Immature natural killer cell (primary cell): ENCODE data around the gene FIGNL2. TPM values are rescaled to one million over a fixed set of nuclear protein-coding genes. Genes with fewer than 3 reads are reported as not detected.

Source experiments
- DNase-seq, 3 donors: peaks; one replicate each; pipeline ENCODE4 v3.0.0; 2022; ENCODE audit warnings: mixed read lengths in 1 of 3
- H3K27ac Mint-ChIP-seq, 6 donors: one replicate each; pipeline ENCODE4 v1.8.0; 2020; ENCODE audit warnings: mixed read lengths in 6 of 6, mild to moderate bottlenecking in 5 of 6, inconsistent platforms in 4 of 6, moderate library complexity in 3 of 6
- H3K27me3 Mint-ChIP-seq, 3 donors: one replicate each; pipeline ENCODE4 v1.8.0; 2020 to 2021; ENCODE audit warnings: low read depth in 3 of 3, mild to moderate bottlenecking in 3 of 3, mixed read lengths in 3 of 3, moderate library complexity in 3 of 3, inconsistent platforms in 1 of 3
- H3K36me3 Mint-ChIP-seq, 3 donors: one replicate each; pipeline ENCODE4 v1.8.0; 2020; ENCODE audit warnings: mixed read lengths in 3 of 3, inconsistent platforms in 2 of 3, mild to moderate bottlenecking in 2 of 3
- H3K4me1 Mint-ChIP-seq, 2 donors: one replicate each; pipeline ENCODE4 v1.8.0; 2020; ENCODE audit warnings: inconsistent platforms in 2 of 2, mild to moderate bottlenecking in 2 of 2, mixed read lengths in 2 of 2, moderate library complexity in 1 of 2
- H3K4me3 Mint-ChIP-seq, 5 donors: one replicate each; pipeline ENCODE4 v1.8.0; 2020; ENCODE audit warnings: mild to moderate bottlenecking in 5 of 5, mixed read lengths in 5 of 5, inconsistent platforms in 3 of 5, moderate library complexity in 3 of 5
- H3K9me3 Mint-ChIP-seq, 6 donors: one replicate each; pipeline ENCODE4 v1.8.0; 2020; ENCODE audit warnings: mild to moderate bottlenecking in 6 of 6, mixed read lengths in 6 of 6, inconsistent platforms in 4 of 6, moderate library complexity in 3 of 6
- polyA plus RNA-seq, 3 donors: library from polyadenylated mRNA; unstranded; fragments of 300-500 nt; fragmentation: Illumina TruSeq; gene quantifications; one replicate each; pipeline ENCODE4 v1.2.3, GENCODE V29; 2021

FIGNL2 gene
- polyA plus RNA-seq, 3 donors from 2014 or later, result 0.07 TPM; not detected in 2

DNA sequence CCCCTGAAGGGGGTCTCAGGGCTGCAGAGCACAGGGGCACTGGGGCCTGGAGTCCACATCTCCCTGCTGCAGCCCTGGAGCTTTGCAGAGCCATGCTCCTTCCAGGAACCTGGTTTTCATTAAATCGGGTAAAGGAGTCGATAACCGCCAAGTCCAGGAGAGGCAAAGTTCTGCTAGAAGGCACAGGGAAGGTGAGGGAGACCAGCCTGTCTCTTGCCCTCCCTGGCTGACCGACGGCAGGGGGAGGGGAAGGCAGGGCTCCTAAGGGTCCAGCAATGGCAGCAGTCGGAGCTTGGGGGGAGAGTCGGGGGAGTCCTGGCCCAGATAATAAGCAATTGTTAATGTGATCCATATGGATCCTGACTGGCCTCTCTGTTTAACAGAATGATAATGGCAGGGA, 3.0 kb downstream of the FIGNL2 start:
- peaks cover 8 to 12% of the 10 kb centered on the region in 2 donors for H3K4me1 Mint-ChIP-seq
- H3K27ac Mint-ChIP-seq, result no peak overlapping the region
- peaks cover 7 to 28% (median 12%) of the 10 kb centered on the region in 3 donors for H3K27me3 Mint-ChIP-seq
- H3K4me3 Mint-ChIP-seq, result peak overlapping the region in 3 of 5 donors; percentile 21 to 79 (median 52)
- no peak for DNase-seq
- no peaks in the 10 kb centered on the region for H3K36me3 Mint-ChIP-seq
- H3K9me3 Mint-ChIP-seq, result no peaks in the 10 kb centered on the region

DNA sequence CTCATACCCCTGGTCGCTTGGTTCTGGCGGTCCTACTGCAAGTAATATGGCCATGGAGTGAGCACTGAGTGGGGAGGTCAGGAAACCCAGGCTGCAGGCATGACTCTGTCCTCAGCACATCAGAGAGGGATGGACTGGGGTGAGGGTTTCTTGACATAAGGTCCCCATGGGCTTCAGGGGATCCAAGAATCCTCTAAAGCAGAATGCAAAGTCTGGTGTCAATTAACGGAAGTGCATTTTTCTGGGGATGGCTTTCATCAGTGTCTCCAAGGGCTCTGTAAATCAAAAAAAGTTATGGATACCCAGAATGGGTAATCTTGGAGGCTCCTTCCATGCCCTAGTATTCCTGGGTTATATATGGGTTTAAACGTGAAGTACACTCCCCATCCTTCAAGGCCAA, 3.7 kb downstream of the FIGNL2 start:
- Mint-ChIP-seq H3K27me3 (peaks cover 7 to 32% (median 12%) of the 10 kb centered on the region in 3 donors), H3K36me3 (no peaks in the 10 kb centered on the region), H3K4me3 (no peak overlapping the region), H3K9me3 (no peaks in the 10 kb centered on the region), H3K4me1 (peaks cover 8 to 12% of the 10 kb centered on the region in 2 donors), H3K27ac (peak overlapping the region in 1 of 6 donors; percentile 8)
- no peak for DNase-seq

DNA sequence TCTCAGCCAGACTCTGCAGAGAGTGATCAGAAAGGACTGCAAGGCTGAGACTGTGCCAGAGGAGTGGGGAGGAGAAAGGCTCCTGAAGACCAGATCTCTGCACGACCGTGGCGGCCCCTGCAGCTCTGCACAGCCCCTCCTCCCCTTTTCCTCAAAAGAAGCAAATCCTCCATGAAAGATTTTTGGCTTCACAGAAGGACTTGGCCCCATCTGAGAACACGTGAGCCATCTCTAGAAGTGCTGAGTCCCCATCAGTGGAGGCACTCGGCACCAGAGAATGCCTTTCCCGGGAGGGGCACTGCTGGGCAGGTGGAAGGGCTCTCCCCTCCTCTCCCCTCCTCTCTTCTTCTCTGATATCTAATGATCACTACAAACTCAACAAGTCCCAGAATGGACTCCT, 6.8 kb downstream of the FIGNL2 start:
- H3K4me1 Mint-ChIP-seq, result peaks cover 5 to 9% of the 10 kb centered on the region in 2 donors

DNA sequence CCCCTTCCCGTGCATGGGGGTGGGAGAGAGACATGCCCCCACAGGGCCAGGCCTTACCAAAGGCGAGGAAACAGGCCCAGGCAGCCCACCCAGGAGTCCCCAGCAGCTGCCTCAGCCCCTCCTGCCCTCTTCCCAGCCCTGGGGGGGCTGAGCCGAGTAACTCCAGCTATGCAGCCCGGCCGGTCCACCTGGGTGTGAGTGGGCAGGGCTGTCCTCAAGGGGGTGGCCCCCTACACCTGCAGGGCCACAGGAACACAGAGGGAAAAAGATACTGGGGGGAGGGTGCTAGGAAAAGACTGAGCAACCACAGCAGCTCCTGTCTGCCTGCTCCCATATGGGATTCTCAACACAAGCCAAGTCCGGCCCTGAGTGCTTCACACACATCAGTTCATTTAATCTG, 7.6 kb downstream of the FIGNL2 start:
- Mint-ChIP-seq H3K27me3 (peaks cover 6 to 30% (median 9%) of the 10 kb centered on the region in 3 donors), H3K36me3 (no peaks in the 10 kb centered on the region), H3K4me3 (no peak overlapping the region), H3K4me1 (peaks cover 1 to 2% of the 10 kb centered on the region in 2 donors), H3K27ac (no peak overlapping the region), H3K9me3 (no peaks in the 10 kb centered on the region)
- DNase-seq, result no peak

More for the DNA sequence above, 6.8 kb downstream of the FIGNL2 start:
- Mint-ChIP-seq H3K4me3 (no peak overlapping the region), H3K27ac (no peak overlapping the region), H3K36me3 (no peaks in the 10 kb centered on the region), H3K9me3 (no peaks in the 10 kb centered on the region), H3K27me3 (peaks cover 11 to 36% (median 12%) of the 10 kb centered on the region in 3 donors)
- DNase-seq, result no peak

DNA sequence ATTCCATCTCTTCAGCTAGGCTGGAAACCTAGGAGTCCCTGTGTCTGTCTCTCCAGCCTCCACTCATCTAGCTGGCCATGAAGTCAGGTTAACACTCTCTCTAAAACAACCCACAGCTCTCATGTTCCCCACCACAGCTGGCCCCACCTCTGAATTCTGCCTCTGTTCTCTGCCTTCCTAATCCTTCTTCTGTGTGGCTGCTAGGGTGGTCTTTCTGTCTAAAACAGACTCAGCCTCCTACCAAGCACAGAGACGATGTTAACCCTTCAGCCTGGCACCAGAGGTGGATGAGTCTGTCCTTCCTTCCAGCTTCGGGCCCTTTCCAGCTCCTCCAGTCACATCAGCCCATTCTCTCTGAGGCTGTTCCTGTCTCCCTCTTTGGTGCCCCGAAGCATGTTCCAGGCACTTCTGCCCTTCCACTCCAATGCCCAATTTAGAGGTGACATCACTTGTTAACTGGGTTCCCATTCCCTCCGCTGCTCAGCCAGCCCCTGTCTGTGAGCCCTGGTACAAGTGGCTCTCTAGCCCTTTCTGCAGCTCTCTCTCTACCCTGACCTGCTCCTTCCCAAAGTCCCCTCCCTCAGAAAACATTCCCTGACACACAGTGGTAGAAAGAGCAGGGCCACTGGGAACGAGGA, 9.1 kb downstream of the FIGNL2 start:
- Mint-ChIP-seq H3K27ac (no peak overlapping the region), H3K27me3 (peaks cover 3 to 23% (median 8%) of the 10 kb centered on the region in 3 donors), H3K4me1 (no peaks in the 10 kb centered on the region), H3K9me3 (no peaks in the 10 kb centered on the region), H3K4me3 (no peak overlapping the region), H3K36me3 (no peaks in the 10 kb centered on the region)
- DNase-seq, result no peak

DNA sequence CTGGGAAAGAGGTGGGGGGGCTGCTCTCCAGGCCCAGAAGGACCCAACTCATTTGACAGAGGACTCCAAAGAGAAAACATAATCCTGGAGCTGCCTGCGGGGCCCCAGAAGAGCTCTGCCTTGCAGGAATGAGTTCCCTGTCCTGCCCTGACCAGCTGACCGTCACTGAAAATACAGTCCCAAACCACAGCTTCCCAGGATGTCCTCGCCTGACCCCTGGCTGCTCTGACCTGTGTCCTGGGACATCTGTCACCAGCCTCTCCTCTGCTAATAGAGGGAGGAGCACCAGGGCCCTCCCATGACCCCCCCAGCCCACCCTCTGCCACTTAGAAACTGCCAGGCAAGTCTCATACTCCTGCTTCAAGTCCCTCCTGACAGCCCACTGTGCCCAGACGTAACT, 9.8 kb downstream of the FIGNL2 start:
- H3K27ac Mint-ChIP-seq, result no peak overlapping the region
- no peaks in the 10 kb centered on the region for H3K9me3 Mint-ChIP-seq
- no peak overlapping the region for H3K4me3 Mint-ChIP-seq
- peaks cover 3 to 24% (median 10%) of the 10 kb centered on the region in 3 donors for H3K27me3 Mint-ChIP-seq
- H3K36me3 Mint-ChIP-seq, result no peaks in the 10 kb centered on the region
- peaks cover 0 to 1% of the 10 kb centered on the region in 2 donors for H3K4me1 Mint-ChIP-seq
- no peak for DNase-seq

DNA sequence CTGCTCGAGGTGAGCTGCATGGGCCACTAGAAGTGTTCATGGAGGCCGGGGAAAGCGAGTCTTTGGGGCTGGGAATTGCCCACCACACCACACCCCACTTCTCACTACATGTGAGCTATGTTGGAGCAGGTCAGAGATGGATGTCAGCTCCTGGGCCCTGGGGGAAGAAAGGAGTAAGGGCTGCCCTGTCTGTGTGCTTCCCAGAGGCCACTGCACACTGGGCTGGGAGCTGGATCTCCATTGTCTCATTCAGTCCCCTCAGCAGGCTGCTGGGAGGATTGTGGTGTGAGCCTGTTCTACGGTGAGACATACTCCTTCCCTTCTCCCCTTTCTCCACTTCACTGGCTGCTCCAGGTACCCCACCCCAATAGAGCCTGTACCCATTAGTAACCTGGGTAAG, 10.5 kb downstream of the FIGNL2 start:
- H3K4me3 Mint-ChIP-seq, result no peak overlapping the region
- H3K27ac Mint-ChIP-seq, result no peak overlapping the region
- peaks cover 4 to 5% of the 10 kb centered on the region in 2 donors for H3K4me1 Mint-ChIP-seq
- no peaks in the 10 kb centered on the region for H3K9me3 Mint-ChIP-seq
- H3K27me3 Mint-ChIP-seq, result peaks cover 1 to 28% (median 12%) of the 10 kb centered on the region in 3 donors
- no peaks in the 10 kb centered on the region for H3K36me3 Mint-ChIP-seq
- DNase-seq, result no peak

DNA sequence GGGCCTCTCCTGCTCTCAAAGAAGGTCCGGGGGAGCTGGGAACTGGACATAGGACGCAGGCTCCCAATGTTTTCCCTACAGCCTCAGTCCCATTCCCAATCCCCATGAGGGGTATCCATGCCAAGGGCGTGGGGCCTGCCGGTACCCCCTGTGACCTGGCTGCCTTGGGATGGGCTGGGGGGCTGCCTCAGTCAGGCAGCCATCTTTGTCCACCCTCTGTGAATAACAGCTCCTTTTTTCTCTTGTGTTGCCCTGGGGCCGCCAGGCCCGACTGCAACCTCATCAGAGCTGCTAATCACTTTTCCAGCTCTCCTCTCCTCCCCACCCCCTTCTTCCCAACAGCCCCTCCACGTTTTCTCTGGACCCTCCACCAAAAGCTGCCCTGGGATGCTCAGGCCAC, 11.2 kb downstream of the FIGNL2 start:
- Mint-ChIP-seq H3K9me3 (no peaks in the 10 kb centered on the region), H3K27ac (no peak overlapping the region), H3K27me3 (peaks cover 5 to 29% (median 16%) of the 10 kb centered on the region in 3 donors), H3K4me1 (peaks cover 8 to 12% of the 10 kb centered on the region in 2 donors), H3K36me3 (no peaks in the 10 kb centered on the region), H3K4me3 (no peak overlapping the region)
- DNase-seq, result no peak

DNA sequence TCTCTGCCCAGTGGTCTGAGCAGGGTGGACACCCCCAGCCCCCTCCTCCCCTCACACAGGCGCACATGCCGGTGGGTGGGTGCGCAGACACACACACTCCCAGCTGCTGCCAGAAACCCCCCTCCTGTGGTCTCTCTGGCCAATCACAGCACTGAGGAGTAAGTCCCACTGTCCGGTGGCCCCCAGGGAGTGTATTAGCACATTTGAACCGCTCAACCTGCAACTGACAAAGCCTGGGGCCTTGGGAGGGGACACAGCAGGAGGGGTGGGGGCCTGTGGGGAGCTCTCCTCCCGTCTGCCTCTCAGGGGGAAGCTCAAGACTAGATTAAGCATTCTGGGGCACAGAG, 11.7 kb downstream of the FIGNL2 start:
- Mint-ChIP-seq H3K27ac (no peak overlapping the region), H3K36me3 (no peaks in the 10 kb centered on the region), H3K4me3 (no peak overlapping the region), H3K9me3 (no peaks in the 10 kb centered on the region), H3K4me1 (peaks cover 8 to 12% of the 10 kb centered on the region in 2 donors), H3K27me3 (peaks cover 7 to 29% (median 16%) of the 10 kb centered on the region in 3 donors)
- no peak for DNase-seq

DNA sequence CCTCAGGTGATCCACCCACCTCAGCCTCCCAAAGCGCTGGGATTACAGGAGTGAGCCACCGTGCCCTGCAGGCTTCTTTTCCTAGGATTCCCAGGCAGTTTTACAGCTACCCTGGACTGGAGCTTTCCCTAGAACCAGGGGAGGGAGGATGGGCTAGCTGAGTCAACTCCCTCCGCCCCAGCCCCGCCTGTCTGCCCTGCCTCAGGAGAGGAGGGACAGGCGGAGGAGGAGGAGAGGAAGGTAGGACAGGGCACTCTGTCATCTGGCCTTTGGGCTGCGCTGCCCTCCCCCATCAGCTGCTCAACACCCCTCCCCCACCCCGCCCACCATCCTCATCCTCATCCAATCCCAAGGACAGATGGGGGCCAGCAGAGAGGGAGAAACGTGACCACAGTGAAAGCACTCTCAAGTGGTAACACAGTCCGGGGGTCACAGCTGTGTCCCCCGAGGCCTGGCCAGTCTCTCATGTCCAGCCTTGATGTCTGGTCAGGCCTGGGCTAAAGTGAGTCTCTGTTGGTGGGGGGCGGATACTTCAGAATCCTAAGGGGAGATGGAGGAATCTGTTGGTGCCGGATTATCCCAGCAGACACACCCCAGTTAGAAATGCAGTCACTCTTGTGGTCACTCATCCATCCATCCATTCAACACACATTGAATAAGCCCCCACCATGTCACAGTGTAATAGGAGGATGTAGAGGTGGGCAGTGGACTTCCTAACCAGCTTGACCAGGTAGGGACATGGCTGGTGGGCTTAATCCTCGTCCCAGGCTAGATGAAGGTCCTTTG, 12.3 kb downstream of the FIGNL2 start:
- Mint-ChIP-seq H3K36me3 (no peaks in the 10 kb centered on the region), H3K27me3 (peaks cover 7 to 32% (median 16%) of the 10 kb centered on the region in 3 donors), H3K4me1 (peaks cover 8 to 12% of the 10 kb centered on the region in 2 donors), H3K9me3 (no peaks in the 10 kb centered on the region), H3K27ac (no peak overlapping the region), H3K4me3 (no peak overlapping the region)
- no peak for DNase-seq

DNA sequence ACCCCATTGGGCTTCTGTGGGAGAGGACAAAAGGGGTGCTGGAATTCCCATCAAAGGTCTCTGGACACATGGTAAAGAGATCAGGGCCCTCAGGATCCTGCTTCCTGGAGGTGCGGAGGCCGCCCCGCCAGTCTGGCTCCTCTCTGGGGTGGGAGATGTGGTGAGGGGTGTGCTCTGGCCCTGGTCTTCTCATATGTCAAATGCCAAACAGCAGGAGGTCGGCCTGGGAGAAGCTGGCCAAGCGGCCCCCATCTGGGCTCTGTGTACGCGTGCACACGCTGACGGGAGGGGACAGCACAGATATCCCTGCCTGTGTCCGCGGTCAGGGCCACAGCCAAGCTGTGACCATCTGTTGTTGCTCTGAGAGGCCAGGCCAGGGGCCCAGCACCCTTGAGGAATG, 14.1 kb downstream of the FIGNL2 start:
- Mint-ChIP-seq H3K9me3 (no peaks in the 10 kb centered on the region), H3K27ac (no peak overlapping the region), H3K36me3 (no peaks in the 10 kb centered on the region), H3K4me3 (no peak overlapping the region), H3K27me3 (peaks cover 11 to 28% (median 19%) of the 10 kb centered on the region in 3 donors), H3K4me1 (peaks cover 8 to 12% of the 10 kb centered on the region in 2 donors)
- DNase-seq, result no peak

DNA sequence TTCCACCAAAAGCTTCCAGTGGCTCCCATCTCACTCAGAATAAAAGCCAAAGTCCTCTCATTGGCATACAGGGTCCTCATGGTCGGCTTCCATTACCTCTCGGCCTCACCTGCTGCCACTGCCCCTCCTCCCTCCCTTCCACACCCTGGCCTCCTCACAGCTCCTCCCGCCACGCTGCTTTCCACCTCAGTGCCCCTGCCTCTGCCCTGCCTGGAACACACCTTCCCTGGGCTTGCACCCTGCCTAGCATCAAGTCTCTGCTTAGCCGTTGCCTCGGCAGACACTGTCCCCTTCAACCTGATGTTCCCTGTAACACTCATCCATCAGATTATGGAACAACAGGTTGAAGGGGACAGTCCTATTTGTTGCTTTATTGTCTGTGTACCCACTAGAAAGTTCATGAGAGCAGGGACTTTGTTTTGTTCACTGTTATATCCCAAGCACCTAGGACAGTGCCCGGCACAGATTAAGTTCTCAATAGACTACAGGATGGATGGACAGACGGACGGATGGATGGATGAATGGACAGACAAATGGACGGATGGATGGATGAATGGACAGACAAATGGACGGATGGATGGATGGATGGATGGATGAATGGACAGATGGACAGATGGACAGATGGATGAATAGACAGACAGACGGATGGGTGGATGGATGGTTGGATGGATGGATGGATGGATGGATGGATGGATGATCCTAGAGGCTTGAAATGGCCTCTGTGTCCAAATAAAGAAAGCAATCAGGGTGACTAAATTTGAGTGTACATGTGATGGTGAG, 14.9 kb downstream of the FIGNL2 start:
- DNase-seq, result no peak
- Mint-ChIP-seq H3K4me1 (peaks cover 8 to 12% of the 10 kb centered on the region in 2 donors), H3K9me3 (no peaks in the 10 kb centered on the region), H3K27ac (no peak overlapping the region), H3K4me3 (peak overlapping the region in 1 of 5 donors; percentile 43), H3K36me3 (no peaks in the 10 kb centered on the region), H3K27me3 (peaks cover 11 to 28% (median 16%) of the 10 kb centered on the region in 3 donors)

DNA sequence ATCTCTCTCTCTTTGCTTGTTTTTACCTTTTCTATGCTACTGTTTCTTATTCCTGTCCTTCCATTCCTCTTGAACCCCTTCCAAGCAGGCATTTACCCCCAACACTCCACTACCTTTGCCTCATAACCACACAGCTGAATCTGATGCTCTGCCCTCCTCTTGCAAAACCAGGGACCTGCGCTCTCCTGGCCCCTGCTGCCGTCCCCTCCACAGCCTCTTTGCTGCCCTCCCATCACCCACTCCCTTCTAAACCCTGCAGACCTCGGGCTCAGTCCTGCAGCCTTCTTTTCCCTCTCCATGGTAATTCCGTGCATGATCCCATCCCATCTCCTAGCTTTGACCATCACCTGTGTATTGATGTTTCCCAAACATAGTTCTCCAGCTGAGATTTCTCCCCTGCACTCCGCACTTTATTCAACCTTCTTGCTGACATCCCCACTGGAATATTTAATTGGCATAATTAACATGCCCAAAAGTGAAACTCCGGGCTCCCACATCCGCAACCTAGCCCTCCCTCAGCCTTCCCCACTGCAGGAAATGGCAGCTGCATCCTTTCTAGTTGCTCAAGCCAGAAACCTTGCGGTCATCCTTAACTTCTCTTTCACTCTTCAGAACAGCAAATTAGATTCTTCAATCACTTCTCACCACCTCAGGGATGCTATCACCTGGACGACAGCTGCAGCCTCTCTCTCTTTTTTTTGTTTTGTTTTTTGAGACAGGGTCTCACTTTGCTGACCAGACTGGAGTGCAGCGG, 16.0 kb downstream of the FIGNL2 start:
- Mint-ChIP-seq H3K36me3 (no peaks in the 10 kb centered on the region), H3K27ac (no peak overlapping the region), H3K27me3 (peaks cover 11 to 25% (median 16%) of the 10 kb centered on the region in 3 donors), H3K4me3 (peak overlapping the region in 2 of 5 donors; percentile 30 to 43), H3K9me3 (no peaks in the 10 kb centered on the region), H3K4me1 (peaks cover 16 to 23% of the 10 kb centered on the region in 2 donors)
- DNase-seq, result no peak
